ENCODE measurements around the gene EIF2D. TPM values are rescaled to one million over a fixed set of nuclear protein-coding genes. Genes with fewer than 3 reads are reported as not detected.

The EIF2D gene
- total RNA-seq, 3 donors from 2014 or later (not counting 1 experiment from before 2014, with no cell fraction given) = 31.8 to 34.6 (median 32.7) TPM

GRCh38 chr1:206653715-206654459 is 41.6 kb upstream of the EIF2D start:
- intact Hi-C loops (cut with micrococcal nuclease) = no loop called here
- no peak for DNase-seq
- H3K4me1 Mint-ChIP-seq = peaks cover 7 to 8% of the 10 kb centered on the region in 2 donors

DNA sequence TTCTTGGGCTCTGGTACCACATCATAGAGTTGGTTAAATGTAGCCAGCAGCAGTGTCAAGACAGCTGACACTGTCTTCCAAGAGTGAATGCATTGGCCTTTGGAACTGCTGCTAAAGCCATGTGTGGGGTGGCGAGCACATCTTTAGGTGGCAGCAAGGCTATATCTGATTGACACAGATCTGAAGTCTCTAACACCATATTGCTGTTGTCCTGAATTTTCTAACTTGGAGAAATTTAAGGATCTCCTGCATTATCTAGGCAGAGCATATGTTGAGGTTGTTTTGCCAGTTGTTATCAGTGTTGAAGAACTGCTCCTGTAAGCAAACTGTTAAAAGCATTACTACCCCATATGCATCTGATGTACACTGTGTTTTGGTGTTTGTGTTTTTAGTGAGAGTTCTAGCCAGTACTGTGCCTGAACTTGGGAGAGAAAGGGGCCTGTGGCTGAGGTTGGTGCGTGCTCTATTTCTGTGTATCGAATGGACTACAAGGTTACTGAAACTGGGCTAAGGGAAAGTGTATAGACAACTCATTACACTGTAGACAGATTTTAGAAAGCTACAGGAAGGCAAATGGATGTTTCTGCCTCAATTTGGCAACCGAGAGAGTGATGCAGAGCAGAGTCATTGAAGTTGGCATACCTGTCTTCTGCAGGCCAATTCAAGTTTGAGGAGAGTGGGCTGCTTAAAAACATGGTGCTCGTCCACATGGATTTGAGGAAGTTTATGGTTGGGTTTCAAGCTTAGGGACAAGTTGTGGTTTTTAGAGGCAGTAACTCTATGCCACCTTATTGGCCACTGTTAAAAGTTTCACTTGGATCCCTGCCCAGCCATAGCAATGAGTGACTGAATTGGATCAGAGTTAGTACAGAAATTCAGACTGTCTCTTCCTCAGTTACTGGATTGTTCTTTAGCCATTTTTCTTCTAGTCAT is 40.0 kb upstream of the EIF2D start:
- Mint-ChIP-seq H3K9me3 (no peaks in the 10 kb centered on the region), H3K27me3 (ENCODE audit: low read depth in 2 of 2) (peaks cover 7 to 19% of the 10 kb centered on the region in 2 donors), H3K27ac (no peak overlapping the region), H3K4me3 (no peak overlapping the region), H3K4me1 (no peaks in the 10 kb centered on the region), H3K36me3 (no peaks in the 10 kb centered on the region)
- no peak for ATAC-seq
- WGBS (ENCODE audit: insufficient coverage) = 85% methylated on average over 5 of the region's 5 CpGs
- Histone ChIP-seq H3K9me3 (ENCODE audit: control insufficient read depth, insufficient read depth, low read length) (no peaks in the 10 kb centered on the region), H3K4me1 (ENCODE audit: control insufficient read depth, insufficient read depth, low read length) (no peaks in the 10 kb centered on the region), H3K27ac (ENCODE audit: low read length) (no peak overlapping the region), H3K36me3 (ENCODE audit: control insufficient read depth, insufficient read depth, low read length) (no peaks in the 10 kb centered on the region), H3K27me3 (ENCODE audit: control insufficient read depth, insufficient read depth, low read length) (no peaks in the 10 kb centered on the region), H3K4me3 (ENCODE audit: low read length) (no peak overlapping the region)
- intact Hi-C loops (cut with micrococcal nuclease) = no loop called here
- DNase-seq = no peak
- no peak for TF ChIP-seq CTCF (IDR thresholded peaks at IDR 0.05)

More at GRCh38 chr1:206653715-206654459, 41.6 kb upstream of the EIF2D start:
- Mint-ChIP-seq H3K4me3 (no peak overlapping the region), H3K27ac (no peak overlapping the region), H3K9me3 (no peaks in the 10 kb centered on the region), H3K36me3 (no peaks in the 10 kb centered on the region), H3K27me3 (ENCODE audit: low read depth in 2 of 2) (peaks cover 17 to 30% of the 10 kb centered on the region in 2 donors)
- no peak for TF ChIP-seq CTCF (IDR thresholded peaks at IDR 0.05)
- peaks cover 7% of the 10 kb centered on the region for H3K4me1 ChIP-seq (ENCODE audit: control insufficient read depth, insufficient read depth, low read length)
- no peak for ATAC-seq
- H3K36me3 ChIP-seq (ENCODE audit: control insufficient read depth, insufficient read depth, low read length) = no peaks in the 10 kb centered on the region
- H3K4me3 ChIP-seq (ENCODE audit: low read length) = no peak overlapping the region
- no peak overlapping the region for H3K27ac ChIP-seq (ENCODE audit: low read length)
- H3K9me3 ChIP-seq (ENCODE audit: control insufficient read depth, insufficient read depth, low read length) = no peaks in the 10 kb centered on the region
- 98% methylated on average over 6 of the region's 7 CpGs for WGBS (ENCODE audit: insufficient coverage)
- peaks cover 4% of the 10 kb centered on the region for H3K27me3 ChIP-seq (ENCODE audit: control insufficient read depth, insufficient read depth, low read length)

- H3K27me3 ChIP-seq (ENCODE audit: control insufficient read depth, insufficient read depth, low read length) = no peaks in the 10 kb centered on the region
- Mint-ChIP-seq H3K4me1 (no peaks in the 10 kb centered on the region), H3K27ac (no peak overlapping the region), H3K27me3 (ENCODE audit: low read depth in 2 of 2) (peaks cover 6 to 13% of the 10 kb centered on the region in 2 donors), H3K9me3 (no peaks in the 10 kb centered on the region), H3K36me3 (no peaks in the 10 kb centered on the region), H3K4me3 (no peak overlapping the region)
- H3K36me3 ChIP-seq (ENCODE audit: control insufficient read depth, insufficient read depth, low read length) = no peaks in the 10 kb centered on the region
- TF ChIP-seq CTCF (IDR thresholded peaks at IDR 0.05) = no peak
- DNase-seq = no peak
- H3K9me3 ChIP-seq (ENCODE audit: control insufficient read depth, insufficient read depth, low read length) = no peaks in the 10 kb centered on the region
- no peak for ATAC-seq
- H3K4me3 ChIP-seq (ENCODE audit: low read length) = no peak overlapping the region
- intact Hi-C loops (cut with micrococcal nuclease) = no loop called here
- no peaks in the 10 kb centered on the region for H3K4me1 ChIP-seq (ENCODE audit: control insufficient read depth, insufficient read depth, low read length)
- no peak overlapping the region for H3K27ac ChIP-seq (ENCODE audit: low read length)
- WGBS (ENCODE audit: insufficient coverage) = 92% methylated on average over 3 of the region's 3 CpGs
These were observed 38.7 kb upstream of the EIF2D start for GRCh38 chr1:206651014-206651413.
